HG02571 (cell line): ENCODE measurements around the gene EYA3.

Source experiments
- ATAC-seq: cut with Tn5 transposase; IDR thresholded peaks from one replicate; pipeline ENCODE4 v1.9.1; 2021; ENCODE audit warnings: mild to moderate bottlenecking, moderate library complexity; ENCODE audit not compliant: unreplicated experiment

EYA3 gene

GRCh38 chr1:28114844-28115243 lies 26.4 kb upstream of the EYA3 start:
- ATAC-seq = no peak

DNA sequence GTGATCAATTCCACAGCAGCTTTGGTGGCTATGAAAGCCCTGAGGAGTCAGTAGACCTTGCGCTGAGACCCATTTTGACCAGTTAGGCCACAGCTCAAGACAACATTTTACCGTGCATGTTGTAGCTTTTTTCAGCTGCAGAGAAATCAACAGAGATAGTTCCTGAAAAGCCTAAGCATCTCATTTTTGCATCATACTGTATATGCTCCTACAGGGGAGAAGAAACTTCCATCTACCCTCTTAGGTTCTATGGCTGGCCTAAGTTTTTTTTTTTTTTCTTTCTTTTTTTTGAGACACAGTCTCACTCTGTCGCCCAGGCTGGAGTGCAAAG lies 24.8 kb upstream of the EYA3 start:
- ATAC-seq = no peak

GRCh38 chr1:28112388-28113241 lies 24.2 kb upstream of the EYA3 start:
- ATAC-seq = no peak

DNA sequence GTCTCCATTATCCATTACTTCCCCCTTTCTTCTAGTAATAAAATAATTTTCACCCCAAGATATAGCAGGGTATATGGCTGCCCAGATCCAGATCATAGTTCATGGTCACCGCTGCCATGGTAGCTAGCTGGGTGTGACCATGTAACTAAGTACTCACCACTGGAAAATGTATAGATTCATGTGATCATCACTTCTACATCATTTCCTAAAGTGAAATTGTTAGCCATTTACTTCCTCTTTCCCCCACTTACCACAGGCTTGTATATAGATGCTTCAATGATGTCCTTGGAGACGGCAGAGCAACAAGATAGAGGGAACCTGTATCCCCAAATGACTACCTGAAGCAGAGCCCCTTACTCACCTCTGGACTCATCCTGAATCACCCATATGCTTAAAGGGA lies 22.7 kb upstream of the EYA3 start:
- ATAC-seq = no peak

DNA sequence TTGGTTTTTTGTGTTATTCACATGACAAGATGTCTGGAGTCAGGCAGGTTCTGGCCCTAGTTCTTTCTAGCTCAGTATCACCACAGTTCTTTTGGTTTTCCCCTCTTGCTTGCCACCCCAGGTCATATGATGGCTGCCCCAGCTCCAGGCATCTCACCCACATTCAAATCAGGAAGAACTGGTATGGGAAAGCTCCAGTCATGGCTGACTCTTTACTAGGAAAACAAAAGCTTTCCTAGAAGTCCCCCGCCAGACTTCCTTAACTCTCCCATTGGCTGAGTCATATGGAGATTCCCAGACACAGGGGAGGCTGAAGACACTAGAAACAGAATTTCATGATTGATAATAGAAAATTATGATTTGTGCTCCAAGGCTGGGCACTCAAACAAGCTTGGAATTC lies 22.1 kb upstream of the EYA3 start:
- ATAC-seq = no peak

- ATAC-seq = no peak
These were observed 21.2 kb upstream of the EYA3 start for GRCh38 chr1:28109639-28110038.

GRCh38 chr1:28108001-28108400 lies 19.6 kb upstream of the EYA3 start:
- ATAC-seq = no peak

DNA sequence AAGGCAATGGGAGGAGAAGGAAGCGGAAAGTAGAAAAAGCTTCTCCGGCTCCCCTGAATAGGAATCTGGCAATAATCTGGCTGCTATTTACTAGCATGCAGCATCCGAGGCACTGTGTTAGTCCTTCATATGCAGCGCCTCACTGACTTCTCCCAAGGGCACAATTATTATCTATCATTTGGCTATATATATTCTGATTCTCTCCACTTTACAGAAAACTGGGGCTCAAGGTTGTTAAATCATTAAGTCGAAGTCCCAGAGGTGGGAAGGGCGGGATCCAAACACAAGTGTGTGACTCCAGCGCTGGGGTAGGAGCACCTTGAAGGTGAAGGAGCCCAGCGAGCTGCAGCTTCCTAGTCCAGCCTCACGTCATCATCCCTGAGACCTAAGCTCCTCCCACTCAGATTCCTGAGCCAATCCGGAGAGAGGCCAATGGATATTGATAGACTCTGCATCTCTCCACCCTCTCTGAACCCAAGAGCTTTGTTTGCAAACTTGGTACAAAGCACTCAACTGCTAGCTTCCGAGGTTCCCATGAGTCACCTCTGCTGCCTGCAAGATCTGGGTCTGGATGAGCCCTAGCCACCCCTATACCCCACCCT lies 16.6 kb upstream of the EYA3 start:
- ATAC-seq = no peak

GRCh38 chr1:28102189-28102588 lies 13.8 kb upstream of the EYA3 start:
- ATAC-seq = no peak

DNA sequence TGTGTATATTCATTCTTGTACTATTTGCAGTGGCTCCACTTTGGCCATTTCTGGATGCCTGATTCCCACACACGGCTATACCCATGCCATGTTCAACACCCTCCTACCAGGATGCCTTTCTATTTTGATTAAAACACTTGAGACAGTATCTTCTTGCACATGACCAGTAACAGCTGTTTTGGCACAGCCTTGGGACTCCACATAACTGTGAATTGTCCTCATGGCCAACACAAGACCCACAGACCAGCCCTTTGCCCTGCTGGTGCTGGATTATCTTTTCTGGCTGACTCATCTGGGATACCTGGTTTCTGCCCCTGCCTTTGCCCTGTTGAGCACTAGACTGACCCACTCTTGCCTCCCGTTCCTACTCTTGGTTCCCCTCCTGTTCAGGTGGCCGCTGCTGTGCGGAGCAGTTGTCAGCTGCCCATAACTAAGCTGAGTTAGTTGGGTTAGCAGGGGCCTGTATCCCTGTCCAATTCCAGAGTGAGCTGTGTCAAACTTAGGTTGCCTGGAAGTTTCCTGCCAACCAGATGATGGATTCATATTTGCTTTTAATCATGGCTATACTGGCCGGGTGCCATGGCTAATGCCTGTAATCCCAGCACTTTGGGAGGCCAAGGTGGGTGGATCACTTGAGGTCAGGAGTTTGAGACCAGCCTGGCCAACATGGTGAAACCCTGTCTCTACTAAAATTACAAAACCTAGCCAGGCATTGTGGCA lies 10.8 kb upstream of the EYA3 start:
- ATAC-seq = no peak

DNA sequence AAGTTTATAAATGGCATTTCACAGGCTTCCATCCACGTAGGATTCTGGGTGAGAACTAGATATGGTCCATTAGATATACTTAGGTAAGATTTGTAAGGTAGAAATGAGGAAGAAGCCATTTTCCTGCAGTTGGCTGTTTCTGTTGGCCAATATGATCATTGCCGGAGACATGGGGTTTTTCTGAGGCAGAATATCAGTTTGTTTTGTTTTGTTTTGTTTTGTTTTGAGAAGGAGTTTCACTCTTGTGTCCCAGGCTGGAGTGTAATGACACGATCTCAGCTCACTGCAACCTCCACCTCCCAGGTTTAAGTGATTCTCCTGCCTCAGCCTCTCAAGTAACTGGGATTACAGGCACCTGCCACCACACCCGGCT lies 8.7 kb upstream of the EYA3 start:
- ATAC-seq = no peak

DNA sequence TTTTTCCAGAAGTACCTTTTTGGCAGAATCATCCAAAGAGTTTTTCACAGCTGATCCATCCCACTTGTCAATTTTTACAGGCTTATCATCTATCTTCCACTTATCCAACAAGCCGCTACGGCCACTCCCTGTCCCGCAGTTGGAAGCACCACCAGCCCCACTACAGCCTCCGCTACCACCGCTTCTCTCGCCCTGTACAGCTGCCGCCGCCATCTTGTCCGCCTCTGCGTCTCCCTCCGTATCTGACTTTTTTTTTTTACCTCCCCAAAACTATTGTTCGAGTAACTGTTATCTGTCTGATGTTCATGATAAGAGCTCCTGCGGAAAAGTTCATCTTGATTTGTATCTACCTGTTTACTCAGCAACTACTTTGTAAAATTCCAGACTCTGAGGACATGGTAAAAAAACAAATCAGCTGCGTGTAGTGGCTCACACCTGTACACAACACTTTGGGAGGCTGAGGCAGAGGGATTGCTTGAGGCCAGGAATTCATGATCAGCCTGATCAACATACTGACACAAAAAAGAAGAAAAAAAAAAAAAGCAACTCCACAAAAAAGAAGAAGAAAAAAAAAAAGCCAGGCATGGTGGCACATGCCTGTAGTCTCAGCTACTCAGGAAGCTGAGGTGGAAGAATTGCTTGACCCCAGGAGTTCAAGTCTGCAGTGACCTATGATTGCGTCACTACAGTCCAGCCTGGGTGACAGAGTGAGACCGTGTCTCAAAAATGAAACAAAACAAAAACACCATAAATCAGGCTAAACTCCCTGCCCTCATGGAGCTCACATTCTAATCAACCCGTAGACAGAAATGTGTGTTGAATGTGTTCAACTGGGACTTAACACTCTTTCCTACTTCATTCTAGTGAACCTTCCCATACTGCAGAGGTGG lies 8.0 kb upstream of the EYA3 start:
- ATAC-seq = no peak

DNA sequence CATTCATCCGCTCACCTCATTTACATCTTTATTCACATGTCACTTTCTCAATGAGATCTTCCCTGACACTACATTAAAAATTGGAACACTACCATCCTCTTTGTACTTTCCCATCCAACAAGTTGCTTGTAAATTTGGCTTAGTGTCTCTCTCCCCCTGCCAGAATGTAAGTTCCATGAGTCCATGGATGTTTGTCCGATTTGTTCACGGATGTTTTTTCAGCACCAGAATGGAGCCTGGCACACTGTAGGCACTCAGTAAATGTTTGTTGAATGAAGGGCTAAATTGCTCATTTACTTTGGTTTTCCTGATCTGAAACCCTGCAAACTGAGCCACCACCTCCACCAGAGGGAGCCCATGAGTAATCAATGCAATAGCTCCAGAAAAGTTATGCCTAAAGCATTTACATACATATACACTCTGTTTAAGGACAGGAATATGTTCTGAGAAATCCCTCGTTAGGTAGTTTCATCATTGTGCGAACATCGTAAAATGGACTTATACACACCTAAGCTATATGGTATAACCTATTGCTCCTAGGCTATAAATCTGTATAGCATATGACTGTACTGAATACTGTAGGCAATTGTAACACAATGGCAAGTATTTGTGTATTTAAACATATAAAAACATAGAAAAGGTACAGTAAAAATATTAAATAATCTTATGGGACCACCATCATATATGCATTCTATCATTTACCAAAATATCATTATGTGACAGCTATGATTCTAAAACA lies 2.8 kb upstream of the EYA3 start:
- no peak for ATAC-seq

DNA sequence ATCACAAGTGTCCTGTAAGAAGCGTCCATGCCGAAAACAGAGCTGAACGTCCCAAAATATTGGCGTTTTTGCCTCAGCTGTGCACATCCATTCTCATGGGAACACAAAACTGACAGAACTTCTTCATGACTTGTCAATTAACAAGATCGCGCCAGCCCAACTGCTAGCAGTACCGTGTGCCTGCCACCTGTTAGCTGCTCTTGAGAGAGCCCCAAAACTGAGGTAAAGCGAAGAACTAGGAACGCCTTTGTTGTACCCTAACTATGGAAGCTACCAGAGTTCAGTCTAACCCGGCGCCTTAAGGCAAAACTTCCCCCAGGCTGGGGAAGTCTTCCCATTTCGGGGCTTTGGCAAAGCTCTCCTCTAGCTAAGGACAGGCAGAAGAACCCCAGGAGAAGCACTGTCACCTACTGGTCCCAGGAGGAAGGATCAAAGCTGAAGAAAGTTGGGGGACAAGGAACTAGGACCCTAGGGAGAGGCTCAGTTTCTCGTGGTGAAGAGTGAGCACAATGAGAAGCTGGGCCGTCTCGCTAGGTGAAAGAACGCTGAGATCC lies 719 bp downstream of the EYA3 start:
- ATAC-seq = no peak

DNA sequence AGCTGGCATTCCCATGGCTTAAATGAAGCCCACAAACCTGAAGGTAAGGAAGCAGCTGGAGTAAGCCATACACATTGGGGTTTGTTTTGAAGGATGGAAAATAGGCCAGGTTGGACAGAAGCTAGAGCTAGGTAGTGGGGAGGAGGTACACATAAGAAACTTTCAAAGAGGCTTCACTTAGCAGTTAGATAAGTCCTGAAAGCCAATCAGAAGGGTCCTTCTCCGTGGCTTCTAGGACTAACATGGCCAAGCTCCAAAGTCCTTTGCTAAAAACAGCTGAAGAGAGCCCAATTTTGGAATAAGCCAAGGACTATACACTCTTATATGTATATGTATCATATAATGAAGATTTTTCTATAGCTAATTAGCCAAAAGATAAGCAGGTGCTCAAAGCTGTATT lies 1.8 kb downstream of the EYA3 start:
- no peak for ATAC-seq

DNA sequence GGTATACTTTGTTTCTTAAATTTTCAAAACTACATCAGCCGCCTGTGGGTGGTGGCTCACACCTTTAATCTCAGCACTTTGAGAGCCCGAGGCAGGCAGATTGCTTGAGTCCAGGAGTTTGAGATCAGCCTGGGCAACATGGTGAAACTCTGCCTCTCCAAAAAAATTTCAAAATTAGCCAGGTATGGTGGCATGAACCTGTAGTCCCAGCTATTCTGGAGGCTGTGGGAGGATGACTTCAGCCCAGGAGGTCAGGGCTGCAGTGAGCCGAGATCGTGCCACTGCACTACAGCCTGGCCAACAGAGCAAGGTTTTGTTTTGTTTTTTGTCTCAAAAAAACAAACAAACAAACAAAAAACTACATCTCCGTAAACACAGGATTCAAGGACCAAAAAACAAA lies 3.3 kb downstream of the EYA3 start:
- ATAC-seq = no peak

- ATAC-seq = no peak
These were observed 4.5 kb downstream of the EYA3 start for GRCh38 chr1:28083876-28084275.

- no peak for ATAC-seq
These were observed 9.5 kb downstream of the EYA3 start for GRCh38 chr1:28078680-28079626.

DNA sequence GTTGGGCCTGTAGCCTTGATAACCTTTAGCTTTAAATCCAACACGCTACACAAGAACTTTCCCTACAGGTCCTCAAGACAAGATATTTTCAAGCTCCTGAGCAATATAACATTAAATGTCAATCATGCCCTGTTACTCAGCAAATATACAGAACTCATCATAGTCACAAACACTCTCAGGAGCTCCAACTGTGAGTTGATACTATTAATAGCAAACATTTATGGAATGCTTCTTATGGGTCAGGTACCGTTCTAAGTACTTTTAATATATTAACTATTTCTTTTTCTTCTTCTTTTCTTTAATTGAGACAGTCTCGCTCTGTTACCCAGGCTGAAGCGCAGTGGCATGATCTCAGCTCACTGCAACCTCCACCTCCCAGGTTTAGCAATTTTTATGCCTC lies 10.1 kb downstream of the EYA3 start:
- no peak for ATAC-seq
